Panc1 (cell line): Measurements from ENCODE around the gene FLVCR1. TPM values are rescaled to one million over a fixed set of nuclear protein-coding genes. Genes with fewer than 3 reads are reported as not detected.

Experiments
- ATAC-seq: fragments of 200-7000 bp; cut with Tn5 transposase; 2 replicates; pipeline ENCODE4 v1.9.1; 2020; ENCODE audit warnings: mild to moderate bottlenecking, moderate library complexity
- BruUV-seq: library from RNA; stranded (reverse); fragments of 400-500 nt; replicated peaks from 2 replicates; lab custom pipeline; 2021; lab: Mats Ljungman, UMichigan
- CTCF ChIA-PET: fragments of 300-600 bp; sonication (Branson Sonifier 250); formaldehyde crosslinking; loops from one replicate; lab custom pipeline; 2022; ENCODE audit warnings: antibody characterized with exemption; lab: Charles Lee
- POLR2A ChIA-PET: fragments of 300-600 bp; sonication (Branson Sonifier 250); formaldehyde crosslinking; loops from one replicate; lab custom pipeline; 2022; ENCODE audit warnings: antibody characterized with exemption; lab: Charles Lee
- DNase-seq: peaks from one replicate; pipeline ENCODE4 v3.0.0-alpha.2; 2010; ENCODE audit warnings: low read depth, low spot score
- H3K27ac ChIP-seq: 2 replicates; pipeline ENCODE4 v1.5.1; 2011; ENCODE audit warnings: mild to moderate bottlenecking, low read length, inconsistent platforms
- H3K27me3 ChIP-seq: fragments of 200-500 bp; sonication (Bioruptor generic); 2 replicates; pipeline ENCODE4 v1.6.0; 2014; ENCODE audit warnings: low read length, inconsistent platforms; ENCODE audit not compliant: control insufficient read depth, insufficient read depth
- H3K36me3 ChIP-seq: fragments of 200-500 bp; sonication (Bioruptor generic); 2 replicates; pipeline ENCODE4 v1.5.1; 2014; ENCODE audit warnings: inconsistent platforms, mild to moderate bottlenecking, low read length, moderate library complexity; ENCODE audit not compliant: control insufficient read depth, insufficient read depth
- H3K4me1 ChIP-seq: 2 replicates; pipeline ENCODE4 v1.5.1; 2011; ENCODE audit warnings: inconsistent platforms, mild to moderate bottlenecking, low read length, moderate library complexity; ENCODE audit not compliant: control insufficient read depth, insufficient read depth
- H3K4me3 ChIP-seq, 2 experiments: 2 replicates each; pipeline ENCODE4 v1.5.1; 2011 to 2012; ENCODE audit warnings: low read depth in 2 of 2, low read length in 2 of 2, mild to moderate bottlenecking in 2 of 2, inconsistent platforms in 1 of 2, moderate library complexity in 1 of 2
- H3K9me3 ChIP-seq: fragments of 200-500 bp; sonication (Bioruptor generic); 2 replicates; pipeline ENCODE4 v1.5.1; 2014; ENCODE audit warnings: low read depth, mild to moderate bottlenecking, inconsistent platforms, low read length, moderate library complexity; ENCODE audit not compliant: control insufficient read depth, insufficient read depth
- POLR2AphosphoS5 ChIP-seq: IDR thresholded peaks from 2 replicates; pipeline ENCODE4 v1.6.1; 2012; ENCODE audit warnings: mild to moderate bottlenecking, low read depth, low read length, moderate library complexity
- REST ChIP-seq, 2 experiments: IDR thresholded peaks; 2 replicates each; pipeline ENCODE4 v1.6.1; 2011 to 2012; ENCODE audit warnings: low read depth in 2 of 2, control low read depth in 1 of 2, low read length in 1 of 2, mild to moderate bottlenecking in 1 of 2, moderate library complexity in 1 of 2; ENCODE audit not compliant: insufficient read depth in 1 of 2
- SIN3A ChIP-seq: IDR thresholded peaks from 2 replicates; pipeline ENCODE4 v1.6.1; 2012; ENCODE audit warnings: low read depth, mild to moderate bottlenecking, low read length, moderate library complexity, borderline replicate concordance; ENCODE audit not compliant: insufficient read depth
- TCF7L2 ChIP-seq: IDR thresholded peaks from 2 replicates; pipeline ENCODE4 v1.6.1; 2011; ENCODE audit warnings: mild to moderate bottlenecking, low read depth, low read length, inconsistent platforms
- in situ Hi-C: cut with HindIII; loops from 2 replicates; pipeline ENCODE4 v1.10.0; 2016; ENCODE audit warnings: low sequenced_read_pairs, low pct_unique_long_range_greater_than_20kb
- intact Hi-C: fragments of 100-400 bp; cut with micrococcal nuclease; formaldehyde crosslinking; loops from one replicate; pipeline ENCODE4 v1.10.0; 2022; ENCODE audit not compliant: unreplicated experiment
- total RNA-seq: library from RNA; stranded (reverse); gene quantifications from one replicate; pipeline ENCODE4 v1.2.1, GENCODE V29; 2021; ENCODE audit not compliant: unreplicated experiment
- TF ChIP-seq, protein P1 (sequence below): fragments of 450-650 bp; IDR thresholded peaks from 2 replicates; pipeline ENCODE4 v1.5.1; 2017; ENCODE audit warnings: mild to moderate bottlenecking

The FLVCR1 gene
- total RNA-seq, 1 experiment from 2014 or later: 21.4 TPM

DNA sequence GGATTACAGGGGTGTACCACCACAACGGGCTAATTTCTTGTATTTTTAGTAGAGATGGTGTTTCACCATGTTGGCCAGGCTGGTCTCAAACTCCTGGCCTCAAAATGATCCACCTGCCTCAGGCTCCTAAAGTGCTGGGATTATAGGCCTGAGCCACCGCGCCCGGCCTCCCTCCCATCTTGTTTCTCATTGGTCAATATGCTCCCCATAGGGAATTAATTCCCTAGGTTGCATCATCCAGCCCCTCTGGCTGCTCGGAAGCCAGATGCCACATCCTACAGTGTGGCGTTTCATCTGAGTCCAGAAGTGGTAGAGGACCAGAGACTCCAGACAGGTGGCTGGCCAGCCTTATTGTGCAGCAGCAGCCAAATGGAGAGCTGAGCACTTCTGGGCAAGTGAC, 80.8 kb downstream of the FLVCR1 start:
- TF ChIP-seq SIN3A (no peak), REST (IDR thresholded peaks at IDR 0.05; ENCODE audit: insufficient read depth in 1 of 2, low read depth in 2 of 2, low read length in 1 of 2) (no peak), TCF7L2 (no peak), POLR2AphosphoS5 (no peak)
- TF ChIP-seq, protein P1, sequence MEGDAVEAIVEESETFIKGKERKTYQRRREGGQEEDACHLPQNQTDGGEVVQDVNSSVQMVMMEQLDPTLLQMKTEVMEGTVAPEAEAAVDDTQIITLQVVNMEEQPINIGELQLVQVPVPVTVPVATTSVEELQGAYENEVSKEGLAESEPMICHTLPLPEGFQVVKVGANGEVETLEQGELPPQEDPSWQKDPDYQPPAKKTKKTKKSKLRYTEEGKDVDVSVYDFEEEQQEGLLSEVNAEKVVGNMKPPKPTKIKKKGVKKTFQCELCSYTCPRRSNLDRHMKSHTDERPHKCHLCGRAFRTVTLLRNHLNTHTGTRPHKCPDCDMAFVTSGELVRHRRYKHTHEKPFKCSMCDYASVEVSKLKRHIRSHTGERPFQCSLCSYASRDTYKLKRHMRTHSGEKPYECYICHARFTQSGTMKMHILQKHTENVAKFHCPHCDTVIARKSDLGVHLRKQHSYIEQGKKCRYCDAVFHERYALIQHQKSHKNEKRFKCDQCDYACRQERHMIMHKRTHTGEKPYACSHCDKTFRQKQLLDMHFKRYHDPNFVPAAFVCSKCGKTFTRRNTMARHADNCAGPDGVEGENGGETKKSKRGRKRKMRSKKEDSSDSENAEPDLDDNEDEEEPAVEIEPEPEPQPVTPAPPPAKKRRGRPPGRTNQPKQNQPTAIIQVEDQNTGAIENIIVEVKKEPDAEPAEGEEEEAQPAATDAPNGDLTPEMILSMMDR: no peak
- Histone ChIP-seq H3K9me3 (no peaks in the 10 kb centered on the region), H3K4me3 (no peak overlapping the region), H3K4me1 (no peaks in the 10 kb centered on the region), H3K36me3 (no peaks in the 10 kb centered on the region), H3K27me3 (peaks cover 3% of the 10 kb centered on the region; the same call in 1 of the 2 replicates), H3K27ac (no peak overlapping the region)
- in situ Hi-C loops: no loop called here
- DNase-seq: no peak
- ATAC-seq: no peak
- ChIA-PET POLR2A (no interaction called here), CTCF (interaction anchor here (0.5 kb wide), 1 partner anchor 121 kb away, joined by 5 read pairs; no protein-coding TSS in a partner anchor)
- intact Hi-C loops: no loop called here
- BruUV-seq: no TSS peak

DNA sequence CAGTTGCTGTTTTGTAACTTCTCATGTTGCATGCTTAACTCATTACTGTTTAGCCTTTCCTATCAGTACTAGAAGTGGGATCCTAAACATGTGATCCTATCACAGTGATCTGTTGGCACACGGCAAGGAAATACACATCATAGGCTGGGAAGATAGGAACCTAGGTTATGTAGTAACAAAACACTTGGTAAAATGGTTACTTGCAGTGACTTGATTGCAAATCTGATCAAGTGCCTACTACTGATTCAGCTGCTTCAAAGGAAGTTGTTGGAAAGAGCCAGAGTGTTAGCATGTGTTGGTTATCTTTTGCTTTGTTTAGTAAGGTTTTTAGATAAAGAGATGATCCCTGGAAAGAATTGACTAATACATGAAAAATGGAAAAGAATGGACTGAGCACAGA, 83.4 kb downstream of the FLVCR1 start:
- Histone ChIP-seq H3K27me3 (peaks cover 3% of the 10 kb centered on the region; the same call in 1 of the 2 replicates), H3K9me3 (no peaks in the 10 kb centered on the region), H3K36me3 (no peaks in the 10 kb centered on the region), H3K4me3 (no peak overlapping the region), H3K27ac (no peak overlapping the region), H3K4me1 (no peaks in the 10 kb centered on the region)
- intact Hi-C loops: no loop called here
- ATAC-seq (no peak), DNase-seq (no peak)
- ChIA-PET POLR2A (no interaction called here), CTCF (no interaction called here)
- in situ Hi-C loops: no loop called here
- BruUV-seq: no TSS peak
- TF ChIP-seq, protein P1: no peak
- TF ChIP-seq POLR2AphosphoS5 (no peak), TCF7L2 (no peak), SIN3A (no peak), REST (IDR thresholded peaks at IDR 0.05; ENCODE audit: insufficient read depth in 1 of 2, low read depth in 2 of 2, low read length in 1 of 2) (no peak)
